ENCODE data around the gene CDH8. TPM values are rescaled to one million over a fixed set of nuclear protein-coding genes. Genes with fewer than 3 reads are reported as not detected.

Gene CDH8
- total and polyA plus RNA-seq, 2 of the 4 experiments (the other 2 are of a cell fraction) = not detected

- in situ Hi-C loops (cut with MboI; ENCODE audit: low sequenced_read_pairs) (no loop called here), intact Hi-C loops (cut with micrococcal nuclease) (no loop called here), dilution Hi-C loops (cut with HindIII; ENCODE audit: low sequenced_read_pairs, unreplicated experiment) (no loop called here)
- H3K9me3 ChIP-seq (ENCODE audit: control insufficient read depth, insufficient read depth, low read length) = peaks cover 8% of the 10 kb centered on the region; the same call in 1 of the 2 replicates
- no TSS peak for BruUV-seq (replicated peaks)
- no peak overlapping the region for H2BK20ac ChIP-seq (ENCODE audit: low read depth, low read length)
- no peak overlapping the region for H3K4me3 ChIP-seq (ENCODE audit: insufficient read depth, low read depth, low read length)
- H2AK5ac ChIP-seq (ENCODE audit: low read depth, low read length) = no peak overlapping the region
- no peak for TF ChIP-seq CHD1 (IDR thresholded peaks at IDR 0.05; ENCODE audit: low read depth, low read length)
- TF ChIP-seq POLR2A (IDR thresholded peaks at IDR 0.05; ENCODE audit: low read depth, low read length) = no peak
- H2AFZ ChIP-seq (replicated peaks; ENCODE audit: low read length, poor library complexity) = no peak overlapping the region
- H2BK120ac ChIP-seq (ENCODE audit: low read depth, low read length) = no peak overlapping the region
- H3K4me2 ChIP-seq (ENCODE audit: low read depth, low read length) = no peak overlapping the region
- no peak overlapping the region for H3K23ac ChIP-seq (ENCODE audit: low read depth, low read length)
- no peak for DNase-seq
- ATAC-seq (ENCODE audit: low read depth) = no peak
- POLR2A ChIA-PET (ENCODE audit: unreplicated experiment) = no interaction called here
- H2AK9ac ChIP-seq (replicated peaks; ENCODE audit: low read depth, low read length, poor library complexity) = no peak overlapping the region
- no peak overlapping the region for H4K91ac ChIP-seq (ENCODE audit: insufficient read depth, low read depth, low read length)
- no peak overlapping the region for H3K14ac ChIP-seq (replicated peaks; ENCODE audit: low read depth, low read length)
- H3K36me3 ChIP-seq (ENCODE audit: control insufficient read depth, insufficient read depth, low read length) = no peaks in the 10 kb centered on the region
- H3K56ac ChIP-seq (ENCODE audit: extremely low read depth, insufficient read depth, low read length) = no peak overlapping the region
- H3K9ac ChIP-seq (ENCODE audit: low read depth, low read length) = no peak overlapping the region
- H3K79me1 ChIP-seq (ENCODE audit: low read depth in 1 of 2, low read length in 2 of 2) = no peaks in the 10 kb centered on the region
- no peaks in the 10 kb centered on the region for H4K20me1 ChIP-seq (ENCODE audit: insufficient read depth, low read length)
- H3K4me1 ChIP-seq (ENCODE audit: control insufficient read depth, insufficient read depth, low read length) = no peaks in the 10 kb centered on the region
- H2BK5ac ChIP-seq (ENCODE audit: low read depth, low read length, poor library complexity, severe bottlenecking) = no peak overlapping the region
- no peaks in the 10 kb centered on the region for H3K27me3 ChIP-seq (ENCODE audit: control insufficient read depth, insufficient read depth, low read length)
- H3K9me1 ChIP-seq (ENCODE audit: insufficient read depth, low read length) = no peaks in the 10 kb centered on the region
- H3K18ac ChIP-seq (ENCODE audit: low read depth, low read length) = no peak overlapping the region
- no peak overlapping the region for H3K27ac ChIP-seq (ENCODE audit: insufficient read depth, low read length)
- H3K4ac ChIP-seq (ENCODE audit: low read depth, low read length) = no peak overlapping the region
- H4K5ac ChIP-seq (ENCODE audit: low read depth, low read length) = no peak overlapping the region
- no peak overlapping the region for H2BK15ac ChIP-seq (ENCODE audit: low read depth, low read length)
- CTCF ChIA-PET = no interaction called here
- no peak overlapping the region for H4K8ac ChIP-seq (ENCODE audit: low read depth in 2 of 2, low read length in 2 of 2)
- 0% methylated on average over 21 of the region's 65 CpGs; no CpG with 5 or more reads in 1 of the 2 experiments for whole genome bisulfite sequencing, 2 experiments (ENCODE audit: extremely low coverage in 2 of 2, insufficient read length in 1 of 2)
These were observed 834 bp downstream of the CDH8 start for GRCh38 chr16:62035115-62036092.
